ENCODE results near the gene SLC38A11. TPM values are rescaled to one million over a fixed set of nuclear protein-coding genes. Genes with fewer than 3 reads are reported as not detected.

The SLC38A11 gene
- total RNA-seq, 1 experiment from 2014 or later = not detected

DNA sequence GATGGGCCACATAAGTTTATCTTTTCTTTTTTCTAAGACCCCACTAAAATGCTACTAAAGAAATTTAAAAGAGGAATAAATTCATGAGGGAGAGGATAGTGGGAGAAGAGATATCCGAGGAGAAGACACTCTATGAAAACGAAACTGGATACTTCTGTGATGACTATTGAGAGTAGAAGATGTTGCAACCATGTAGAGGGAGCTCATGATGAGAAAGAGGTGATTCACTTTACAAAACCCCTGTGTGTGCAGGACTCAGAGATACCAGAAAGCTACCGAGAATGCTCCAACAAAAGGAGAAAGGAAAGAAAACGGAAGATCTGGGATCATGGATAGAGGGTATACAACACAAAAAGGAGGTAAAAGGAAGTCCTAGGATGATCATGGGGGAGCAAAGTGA lies 34.9 kb downstream of the SLC38A11 start:
- DNase-seq (ENCODE audit: extremely low read depth, low read depth) = peak; percentile 75

DNA sequence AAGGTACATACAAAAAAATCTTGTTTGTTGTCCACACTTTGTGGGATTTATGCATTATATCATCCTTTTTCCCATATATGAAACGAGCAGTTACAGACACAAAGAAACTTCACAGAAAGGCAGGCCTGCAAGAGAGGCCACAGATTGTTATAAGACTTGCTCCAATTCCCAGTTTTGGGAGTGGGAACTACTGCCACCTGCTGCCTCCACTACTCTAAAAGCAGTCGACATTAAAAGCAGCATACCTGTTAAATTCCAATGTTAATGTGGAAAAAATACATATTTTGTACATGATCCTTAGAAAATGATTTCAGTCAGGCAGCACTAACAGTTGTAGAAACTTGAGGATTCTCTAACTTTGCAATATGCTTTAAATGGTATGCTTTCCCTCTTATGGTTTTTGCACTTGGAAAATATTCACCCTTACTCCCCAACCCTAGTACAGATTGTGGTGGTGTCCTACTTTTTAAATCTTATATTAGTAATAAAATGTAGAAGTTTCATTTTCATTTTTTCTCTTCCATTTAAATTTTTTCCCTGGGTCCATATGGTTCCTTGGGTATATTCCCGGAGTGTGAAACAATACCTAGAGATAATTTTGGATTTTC lies 37.9 kb downstream of the SLC38A11 start:
- peak; percentile 43 for DNase-seq (ENCODE audit: extremely low read depth, low read depth)

DNA sequence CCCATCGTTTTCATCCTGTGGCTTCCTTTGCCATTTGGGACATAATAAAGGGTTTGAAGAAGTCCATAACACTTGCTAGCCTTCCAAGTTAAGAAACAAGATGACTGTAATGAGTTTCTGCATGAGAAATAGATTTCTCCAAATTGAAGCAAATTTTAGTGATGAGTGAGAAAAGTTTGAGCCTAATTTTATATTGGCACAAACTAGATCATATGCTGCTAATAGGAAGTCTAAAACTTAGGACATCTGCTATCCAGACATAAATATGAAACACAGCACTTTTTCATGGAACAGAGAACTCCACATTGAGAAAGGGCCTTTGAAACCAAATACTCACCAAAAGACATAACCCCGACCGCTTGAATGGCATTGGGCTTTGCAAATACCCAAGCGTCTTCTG lies 39.8 kb downstream of the SLC38A11 start:
- DNase-seq (ENCODE audit: extremely low read depth, low read depth) = no peak

DNA sequence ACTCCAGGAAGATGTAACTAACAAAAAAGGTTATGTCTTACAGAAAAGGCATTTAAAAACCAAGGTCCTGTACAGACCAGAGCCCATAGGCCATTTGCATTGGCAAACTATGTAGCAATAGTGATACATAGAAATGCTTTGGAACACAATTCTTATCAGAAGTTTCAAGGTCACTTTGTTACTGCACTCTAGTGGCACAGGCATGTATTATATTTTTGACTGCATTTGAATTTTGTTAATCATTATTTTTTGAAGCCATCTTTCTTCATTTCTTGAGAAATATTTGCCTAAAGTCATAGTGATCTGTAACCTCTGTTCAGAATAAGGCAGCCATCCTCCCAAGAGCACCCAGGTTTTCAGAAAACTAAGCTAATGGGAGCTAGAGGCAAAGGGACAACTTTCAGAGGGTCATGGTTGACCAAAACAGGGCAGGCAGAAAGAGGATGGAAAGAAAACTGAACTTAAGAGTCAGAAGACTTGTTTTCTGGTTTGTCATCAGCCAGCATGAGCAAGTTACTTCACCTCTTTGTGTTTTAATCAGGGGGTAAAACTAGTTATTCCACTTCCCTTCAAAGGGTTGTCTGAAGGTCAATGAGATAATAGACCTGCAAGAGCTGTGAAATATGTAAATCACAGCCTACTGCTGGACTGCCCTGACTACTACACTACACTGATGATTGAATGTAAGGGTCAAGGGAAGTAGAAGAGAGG lies 41.5 kb downstream of the SLC38A11 start:
- DNase-seq (ENCODE audit: extremely low read depth, low read depth) = peak; percentile 18

DNA sequence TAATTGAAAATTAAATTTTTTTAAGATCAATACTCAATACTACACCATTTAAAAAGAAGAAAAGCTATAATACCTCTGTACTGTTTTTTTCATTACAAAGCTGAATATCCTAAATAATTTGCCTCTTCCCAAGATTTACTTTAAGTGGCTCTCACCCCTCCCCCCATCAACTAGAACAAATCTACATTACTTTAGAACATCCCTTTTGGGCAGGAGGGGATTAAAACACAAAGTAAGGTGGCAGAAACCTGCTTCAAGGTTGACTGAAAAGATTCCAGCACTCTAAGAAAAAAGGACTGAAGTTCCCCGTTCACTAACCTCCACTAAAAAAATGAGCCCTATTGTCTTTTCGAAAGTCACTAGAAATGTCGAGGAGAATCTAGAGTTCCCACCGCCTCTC lies 42.3 kb downstream of the SLC38A11 start:
- DNase-seq (ENCODE audit: extremely low read depth, low read depth) = no peak

DNA sequence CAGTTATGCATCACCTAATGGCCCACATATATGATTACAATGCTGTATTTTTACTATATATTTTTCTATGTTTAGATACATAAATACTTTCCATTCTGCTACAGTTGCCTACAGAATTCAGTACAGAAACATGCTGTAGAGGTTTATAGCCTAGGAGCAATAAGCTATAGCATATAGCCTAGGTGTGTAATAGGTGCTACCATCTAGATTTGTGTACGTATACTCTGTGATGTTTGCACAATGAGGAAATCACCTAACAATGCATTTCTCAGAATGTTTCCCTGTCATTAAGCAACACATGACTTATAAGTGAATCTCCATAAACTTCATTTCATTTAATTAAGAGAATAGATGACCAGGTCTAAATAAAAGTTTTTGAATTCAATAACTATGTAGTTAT lies 43.5 kb downstream of the SLC38A11 start:
- no peak for DNase-seq (ENCODE audit: extremely low read depth, low read depth)

DNA sequence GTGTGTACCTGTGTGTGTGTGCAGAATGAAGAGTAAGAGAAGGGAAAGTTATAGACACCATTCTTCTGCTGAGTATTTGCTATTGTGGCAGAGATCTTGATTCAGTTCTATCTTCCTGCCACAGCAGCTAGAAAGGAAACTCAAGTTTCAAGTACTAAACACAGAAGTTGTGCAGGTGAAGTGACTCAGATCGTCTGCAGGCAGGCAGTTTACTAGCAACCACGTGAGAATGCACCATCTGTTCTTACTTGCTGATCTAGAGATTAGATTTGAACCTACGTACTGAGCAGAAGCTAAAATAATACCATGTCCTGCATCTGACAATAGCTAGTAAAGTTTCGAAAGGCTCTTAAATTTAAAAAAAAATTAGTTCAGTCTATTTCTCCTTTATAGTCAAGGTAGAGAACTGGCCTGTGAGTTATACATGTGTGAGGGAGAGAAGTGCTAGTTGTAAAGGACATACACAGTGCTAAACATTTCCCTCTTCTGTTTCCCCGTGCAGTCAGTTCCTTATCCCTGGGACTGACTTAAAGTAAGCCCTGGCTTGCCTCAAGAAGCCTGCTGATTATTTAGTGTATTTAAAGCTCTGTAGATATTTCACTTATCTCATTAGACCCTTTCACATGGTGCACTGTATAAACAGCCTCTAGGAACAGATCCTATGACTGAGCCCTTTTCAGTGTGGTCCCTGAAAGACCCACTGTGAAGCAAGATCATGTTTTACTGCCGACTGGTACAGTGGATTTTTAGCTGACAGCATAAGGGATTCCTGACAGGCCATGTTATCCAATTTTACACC lies 45.0 kb downstream of the SLC38A11 start:
- no peak for DNase-seq (ENCODE audit: extremely low read depth, low read depth)

DNA sequence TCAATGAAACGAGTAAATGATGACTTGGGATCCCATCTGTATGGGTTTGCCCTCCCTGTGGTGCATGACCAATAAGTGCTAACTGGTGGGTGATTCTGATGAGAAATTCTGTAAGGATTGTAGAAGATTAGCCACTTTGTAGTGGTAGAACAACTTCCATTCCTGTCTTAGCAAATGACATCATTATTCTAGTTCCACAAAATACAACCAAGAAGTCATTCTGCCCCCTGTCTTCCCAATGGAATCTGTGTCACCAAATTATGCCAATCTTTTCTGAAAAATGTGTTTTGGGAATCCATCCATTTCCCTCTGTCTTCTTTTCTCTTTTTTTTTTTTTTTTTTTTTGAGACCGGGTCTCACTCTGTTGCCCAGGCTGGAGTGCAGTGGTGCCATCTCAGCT lies 48.4 kb downstream of the SLC38A11 start:
- DNase-seq (ENCODE audit: extremely low read depth, low read depth) = no peak

DNA sequence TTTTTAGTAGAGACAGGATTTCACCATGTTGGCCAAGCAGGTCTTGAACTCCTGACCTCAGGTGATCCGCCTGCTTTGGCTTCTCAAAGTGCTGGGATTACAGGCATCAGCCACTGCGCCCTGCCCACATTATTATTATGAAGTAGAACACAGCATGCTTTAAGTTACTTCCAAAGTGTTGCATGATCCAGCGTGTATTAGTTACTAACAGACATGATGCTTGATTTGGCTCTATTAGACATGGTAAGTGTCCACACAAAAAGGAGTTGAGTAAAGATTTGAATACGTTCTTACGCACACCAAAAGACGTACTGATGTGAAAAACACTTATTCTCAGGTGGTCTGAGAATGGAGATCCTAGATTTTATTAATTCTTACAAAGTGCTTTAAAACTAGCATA lies 50.0 kb downstream of the SLC38A11 start:
- DNase-seq (ENCODE audit: extremely low read depth, low read depth) = no peak

DNA sequence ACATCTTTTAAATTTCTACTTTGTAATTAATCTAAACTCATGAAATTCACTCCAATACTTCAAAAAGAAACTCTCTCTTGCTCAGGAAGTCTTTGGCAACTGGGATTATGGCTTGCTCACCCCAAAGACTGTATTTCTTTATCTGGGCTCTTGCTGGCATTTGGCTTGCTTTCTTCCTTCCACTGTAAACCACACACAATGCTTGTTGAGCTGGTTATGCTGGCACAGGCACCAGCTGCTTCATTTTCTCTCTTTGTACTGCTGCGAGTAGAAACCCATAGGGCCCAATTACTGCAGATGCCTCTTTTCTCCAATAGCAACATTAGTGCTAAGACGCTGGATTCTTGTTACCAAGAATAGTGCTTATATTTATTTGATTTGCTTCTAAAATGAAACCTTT lies 51.4 kb downstream of the SLC38A11 start:
- no peak for DNase-seq (ENCODE audit: extremely low read depth, low read depth)

DNA sequence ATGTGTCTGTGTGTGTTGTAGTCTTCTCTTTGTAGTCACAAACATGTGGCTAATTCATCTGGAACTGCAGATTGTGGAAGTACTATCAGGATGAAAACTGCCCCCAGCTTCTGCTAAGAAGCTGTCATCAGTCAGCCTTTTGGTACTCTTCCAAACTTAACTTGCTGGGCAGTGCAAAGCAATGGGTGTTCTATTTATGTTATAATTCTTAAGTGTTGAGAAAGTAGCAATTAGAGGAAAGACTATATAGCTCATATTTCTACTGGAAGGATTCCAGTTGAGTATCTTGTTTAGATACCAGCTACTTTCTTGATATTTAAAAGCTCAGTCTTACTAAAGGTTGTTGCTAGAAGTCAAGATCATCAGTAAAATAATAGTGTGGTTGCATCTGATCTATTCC lies 52.1 kb downstream of the SLC38A11 start:
- DNase-seq (ENCODE audit: extremely low read depth, low read depth) = no peak

DNA sequence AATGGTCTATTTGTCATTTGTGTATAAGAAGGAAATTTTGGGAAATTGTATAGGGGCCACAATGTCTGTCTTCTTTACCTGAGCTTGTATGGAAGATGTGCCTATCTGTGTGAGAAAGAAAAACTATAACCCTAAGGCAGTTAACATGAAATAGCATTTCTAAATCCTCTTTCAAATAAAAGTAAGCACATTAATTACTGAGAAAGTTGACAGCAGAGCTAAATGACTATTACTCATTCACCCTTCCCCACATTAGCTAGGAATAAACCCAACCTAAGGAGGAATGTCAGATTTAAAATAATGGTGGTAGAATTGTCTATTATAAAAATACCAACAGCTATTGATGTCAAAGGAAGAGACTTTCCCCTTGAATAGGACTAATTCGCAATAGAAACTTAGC lies 56.2 kb downstream of the SLC38A11 start:
- no peak for DNase-seq (ENCODE audit: extremely low read depth, low read depth)

DNA sequence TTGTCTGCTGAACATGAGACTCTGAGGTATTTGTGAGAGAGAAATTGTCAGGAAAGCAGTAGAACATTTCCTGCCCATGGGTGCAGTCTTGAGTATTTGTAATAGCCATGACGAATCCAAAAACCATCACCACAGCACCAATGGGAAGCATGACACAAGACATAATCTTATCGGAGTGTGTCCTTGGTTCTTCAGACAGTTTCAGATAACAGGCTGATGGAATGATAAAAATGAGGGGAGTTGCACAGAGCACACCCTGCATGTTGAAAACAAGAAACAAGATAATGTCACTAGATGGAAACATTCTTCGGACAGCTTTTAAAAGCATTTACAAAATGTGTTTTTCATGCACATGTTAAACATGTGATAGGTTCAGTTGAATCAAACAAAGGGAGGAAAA lies 56.9 kb downstream of the SLC38A11 start:
- no peak for DNase-seq (ENCODE audit: extremely low read depth, low read depth)

DNA sequence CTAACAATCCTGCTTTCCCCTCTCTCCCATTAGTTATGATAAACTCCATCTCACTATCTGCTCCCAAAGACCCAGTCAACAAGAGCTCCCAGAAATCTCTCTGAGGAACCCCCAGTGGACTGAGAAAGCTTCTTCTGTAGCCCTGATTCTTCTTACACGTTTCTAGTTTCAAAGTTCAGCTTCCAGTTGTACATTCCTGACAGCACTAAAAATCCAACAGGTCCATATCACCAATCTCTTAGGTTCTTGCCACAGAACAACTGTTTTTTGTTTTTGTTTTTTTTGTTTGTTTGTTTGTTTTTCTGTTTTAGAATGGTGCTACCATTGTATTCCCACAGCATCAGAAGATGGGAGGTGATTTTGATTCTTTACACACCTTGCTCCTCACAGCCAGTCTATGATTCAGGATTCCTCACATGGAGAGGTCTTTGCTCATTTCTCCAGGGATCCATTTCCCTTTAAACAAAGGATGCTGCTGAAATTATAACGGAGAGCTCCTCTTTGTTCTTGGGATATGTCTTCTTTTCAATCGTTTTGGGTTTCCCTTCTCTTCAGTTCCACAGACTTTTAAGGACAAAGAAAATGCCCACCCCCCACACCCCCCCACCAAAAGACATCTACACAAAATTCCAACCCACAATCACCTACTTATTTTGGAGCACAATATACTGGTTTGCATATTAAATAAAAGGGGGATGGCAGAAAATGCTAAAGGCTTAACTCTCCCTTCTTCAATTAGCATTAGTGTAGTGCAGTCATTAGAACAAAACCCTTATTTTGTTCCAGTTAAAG lies 57.7 kb downstream of the SLC38A11 start:
- DNase-seq (ENCODE audit: extremely low read depth, low read depth) = no peak

DNA sequence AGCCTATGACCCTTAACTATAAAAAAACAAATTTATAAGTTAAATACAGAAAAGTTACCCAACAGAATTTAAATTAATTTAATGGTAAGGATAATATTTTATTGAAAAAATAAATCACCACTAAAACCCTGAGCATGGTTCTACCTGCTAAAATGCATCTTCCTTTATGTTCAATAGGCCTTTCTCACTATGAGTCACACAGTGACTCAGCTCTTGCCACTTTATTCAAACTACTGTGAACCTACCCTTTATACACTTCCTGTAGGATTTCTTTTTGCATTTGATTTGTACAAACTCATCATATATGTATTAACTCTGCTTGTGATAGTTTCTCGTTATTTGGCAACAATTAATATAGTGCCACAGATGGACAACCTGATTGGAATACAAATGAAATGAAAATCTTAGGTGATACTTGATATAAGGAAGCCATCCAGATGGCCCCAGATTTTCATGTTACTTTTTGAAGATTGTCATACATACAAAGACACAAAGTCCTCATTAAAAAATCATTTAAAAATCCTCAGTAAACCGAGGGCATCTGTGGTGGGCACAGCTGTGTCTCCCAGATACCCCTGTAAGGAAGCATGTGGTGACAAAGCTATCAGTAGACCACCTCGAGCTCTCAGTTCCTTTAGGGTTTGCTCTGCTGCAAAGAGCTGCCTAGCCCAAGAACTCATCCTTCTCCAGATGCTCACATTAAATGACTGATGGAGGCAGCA lies 58.5 kb downstream of the SLC38A11 start:
- peak; percentile 39 for DNase-seq (ENCODE audit: extremely low read depth, low read depth)

DNA sequence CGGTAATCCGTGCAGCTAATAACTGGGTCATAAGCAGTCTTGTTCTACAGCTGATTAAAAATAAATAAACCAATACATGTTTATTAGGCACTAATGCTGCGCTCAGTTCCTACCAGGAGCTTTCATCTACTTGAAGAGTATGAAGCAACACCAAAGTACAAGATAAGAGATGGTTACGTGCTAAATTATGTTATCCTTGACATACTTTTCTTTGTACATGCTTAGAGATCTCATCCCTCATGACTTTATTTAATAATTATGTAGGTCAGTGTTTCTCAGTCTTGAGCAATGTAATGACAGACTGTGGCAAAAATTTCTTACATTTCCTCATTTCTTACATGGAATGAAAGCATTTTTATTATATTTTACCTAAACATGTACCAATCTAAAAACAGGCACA lies 59.1 kb downstream of the SLC38A11 start:
- no peak for DNase-seq (ENCODE audit: extremely low read depth, low read depth)

DNA sequence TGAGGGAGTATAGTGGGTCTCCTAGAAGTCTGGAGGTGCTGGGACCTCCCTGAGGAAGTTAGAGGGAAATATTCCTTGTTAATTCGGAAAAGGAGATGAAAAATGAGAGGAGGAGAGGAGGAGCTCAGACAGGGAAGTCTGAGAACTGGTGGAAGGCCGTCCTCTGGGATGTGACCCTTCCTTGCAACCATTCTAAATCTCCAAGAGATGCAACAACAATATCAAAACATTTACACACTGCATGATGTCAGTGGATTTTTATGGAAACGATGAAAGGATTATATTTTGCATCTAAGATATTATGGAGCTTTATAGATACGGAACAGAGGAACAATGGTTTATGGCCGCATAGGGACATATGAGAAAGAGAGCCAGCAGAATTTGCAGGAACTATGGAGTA lies 63.9 kb downstream of the SLC38A11 start:
- DNase-seq (ENCODE audit: extremely low read depth, low read depth) = no peak

DNA sequence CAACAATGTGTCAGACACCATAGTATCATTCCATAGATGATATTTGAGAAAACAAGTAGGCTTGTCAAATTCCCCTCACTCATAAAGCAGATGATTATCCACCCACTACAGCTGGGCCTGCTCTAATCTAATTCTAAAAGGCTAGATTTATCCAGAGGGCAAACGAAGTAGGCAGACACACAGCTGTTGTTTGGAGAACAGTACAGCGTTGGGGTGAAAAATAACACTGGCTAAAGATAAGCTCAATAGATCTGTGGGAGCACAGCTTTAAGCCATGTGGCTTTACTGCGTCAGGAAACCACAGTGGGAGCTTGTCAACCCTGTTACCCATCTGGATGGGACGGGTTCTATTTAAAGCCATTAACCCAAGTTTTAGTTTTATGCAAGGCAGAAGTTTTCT lies 64.8 kb downstream of the SLC38A11 start:
- no peak for DNase-seq (ENCODE audit: extremely low read depth, low read depth)

DNA sequence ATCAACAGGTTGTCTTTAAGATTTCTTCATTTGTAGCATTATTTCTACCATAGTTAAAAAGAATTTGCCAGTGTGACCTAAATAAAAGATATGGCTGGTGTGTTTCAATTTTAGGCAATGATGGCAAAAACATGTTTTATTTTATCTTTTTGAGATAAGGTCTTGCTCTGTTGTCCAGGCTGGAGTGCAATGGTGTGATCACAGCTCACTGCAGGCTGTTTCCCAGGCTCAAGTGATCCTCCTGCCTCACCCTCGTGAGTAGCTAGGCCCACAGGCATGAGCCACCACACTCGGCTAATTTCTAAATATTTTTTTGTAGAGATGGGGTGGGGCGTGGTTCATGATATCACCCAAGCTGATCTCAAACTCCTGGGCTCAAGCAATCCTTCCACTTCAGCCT lies 66.7 kb downstream of the SLC38A11 start:
- no peak for DNase-seq (ENCODE audit: extremely low read depth, low read depth)

DNA sequence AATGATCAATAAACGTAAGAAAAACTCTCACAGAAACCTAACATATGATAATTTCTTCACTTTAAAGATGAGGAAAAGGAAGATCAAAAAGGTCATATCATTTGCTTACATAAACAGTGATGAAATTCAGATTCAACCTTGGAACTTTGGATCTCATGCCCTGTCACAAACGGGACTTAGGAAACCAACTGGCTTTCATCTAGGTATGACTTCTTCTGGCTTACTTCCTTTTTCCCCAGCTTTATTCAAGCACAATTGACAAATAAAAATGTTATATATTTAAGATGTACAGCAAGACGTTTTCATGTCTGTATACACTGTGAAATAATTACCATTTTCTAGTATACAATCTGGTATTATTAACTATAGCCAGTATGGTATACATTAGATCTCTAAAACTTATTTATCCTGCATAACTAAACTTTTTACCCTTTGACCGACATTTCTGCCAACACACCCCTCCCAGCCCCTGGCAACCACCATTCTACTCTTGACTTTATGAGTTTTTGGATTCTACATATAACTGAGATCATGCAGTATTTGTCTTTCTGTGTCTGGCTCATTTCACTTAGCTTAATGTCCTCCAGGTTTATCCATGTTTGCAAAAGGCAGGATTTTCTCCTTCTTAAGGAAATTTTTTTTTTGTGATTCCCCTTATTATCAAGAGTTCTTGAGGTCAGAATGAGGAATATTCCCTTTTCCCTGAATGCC lies 67.7 kb downstream of the SLC38A11 start:
- no peak for DNase-seq (ENCODE audit: extremely low read depth, low read depth)

All from NCI-H460 (cell line).